ENCODE results near the gene TMEM184B.

Gene TMEM184B

GRCh38 chr22:38286915-38287669 is 14.3 kb upstream of the TMEM184B start:
- in situ Hi-C loops (cut with HindIII; ENCODE audit: low sequenced_read_pairs) = no loop called here

- in situ Hi-C loops (cut with HindIII; ENCODE audit: low sequenced_read_pairs) = no loop called here
These were observed 12.2 kb upstream of the TMEM184B start for GRCh38 chr22:38285018-38285417.

GRCh38 chr22:38284042-38284402 is 11.2 kb upstream of the TMEM184B start:
- in situ Hi-C loops (cut with HindIII; ENCODE audit: low sequenced_read_pairs) = no loop called here

- in situ Hi-C loops (cut with HindIII; ENCODE audit: low sequenced_read_pairs) = no loop called here
These were observed 9.6 kb upstream of the TMEM184B start for GRCh38 chr22:38282397-38282796.

GRCh38 chr22:38276166-38276565 is 3.4 kb upstream of the TMEM184B start:
- in situ Hi-C loops (cut with HindIII; ENCODE audit: low sequenced_read_pairs) = no loop called here

- in situ Hi-C loops (cut with HindIII; ENCODE audit: low sequenced_read_pairs) = no loop called here
These were observed 471 bp upstream of the TMEM184B start for GRCh38 chr22:38273135-38273826.

GRCh38 chr22:38271927-38272372 is 860 bp downstream of the TMEM184B start:
- in situ Hi-C loops (cut with HindIII; ENCODE audit: low sequenced_read_pairs) = no loop called here

GRCh38 chr22:38271101-38271500 is 1.7 kb downstream of the TMEM184B start:
- in situ Hi-C loops (cut with HindIII; ENCODE audit: low sequenced_read_pairs) = no loop called here

GRCh38 chr22:38270091-38270992 is 2.5 kb downstream of the TMEM184B start:
- in situ Hi-C loops (cut with HindIII; ENCODE audit: low sequenced_read_pairs) = no loop called here

- in situ Hi-C loops (cut with HindIII; ENCODE audit: low sequenced_read_pairs) = loop anchor here (5.0 kb wide), 4 partner anchors 42 to 212 kb away; partner anchors contain the start of genes CSNK1E and PICK1
These were observed 3.3 kb downstream of the TMEM184B start for GRCh38 chr22:38269466-38269865.

GRCh38 chr22:38267086-38267485 is 5.7 kb downstream of the TMEM184B start:
- in situ Hi-C loops (cut with HindIII; ENCODE audit: low sequenced_read_pairs) = loop anchor here (5.0 kb wide), 4 partner anchors 40 to 210 kb away; partner anchors contain the start of genes CSNK1E and PICK1

- in situ Hi-C loops (cut with HindIII; ENCODE audit: low sequenced_read_pairs) = loop anchor here (5.0 kb wide), 4 partner anchors 39 to 209 kb away; partner anchors contain the start of genes CSNK1E and PICK1
These were observed 6.7 kb downstream of the TMEM184B start for GRCh38 chr22:38266120-38266519.

GRCh38 chr22:38264322-38264843 is 8.4 kb downstream of the TMEM184B start:
- in situ Hi-C loops (cut with HindIII; ENCODE audit: low sequenced_read_pairs) = no loop called here

- in situ Hi-C loops (cut with HindIII; ENCODE audit: low sequenced_read_pairs) = no loop called here
These were observed 10.6 kb downstream of the TMEM184B start for GRCh38 chr22:38262051-38262795.

- in situ Hi-C loops (cut with HindIII; ENCODE audit: low sequenced_read_pairs) = no loop called here
These were observed 11.8 kb downstream of the TMEM184B start for GRCh38 chr22:38260761-38261681.

- in situ Hi-C loops (cut with HindIII; ENCODE audit: low sequenced_read_pairs) = no loop called here
These were observed 13.4 kb downstream of the TMEM184B start for GRCh38 chr22:38259370-38259769.

GRCh38 chr22:38258895-38259294 is 13.9 kb downstream of the TMEM184B start:
- in situ Hi-C loops (cut with HindIII; ENCODE audit: low sequenced_read_pairs) = no loop called here

- in situ Hi-C loops (cut with HindIII; ENCODE audit: low sequenced_read_pairs) = no loop called here
These were observed 15.1 kb downstream of the TMEM184B start for GRCh38 chr22:38257650-38258250.

GRCh38 chr22:38257181-38257580 is 15.6 kb downstream of the TMEM184B start:
- in situ Hi-C loops (cut with HindIII; ENCODE audit: low sequenced_read_pairs) = no loop called here

All from endothelial cell of hepatic sinusoid (primary cell).